Stimulated activated CD4-positive, alpha-beta T cell treated with anti-CD3 and anti-CD28 coated beads, Interleukin-4, amount 100 ng/mL, for 48 hours (primary cell): ENCODE measurements around the gene RMDN3.

Source experiments
- DNase-seq, 2 donors: peaks; one replicate each; pipeline ENCODE4 v3.0.0-alpha.2; 2020; ENCODE audit warnings: low read depth in 2 of 2

Gene RMDN3

GRCh38 chr15:40747685-40748631, 7.1 kb downstream of the RMDN3 start:
- no peak for DNase-seq

- no peak for DNase-seq
Measured at GRCh38 chr15:40746916-40747418, 8.1 kb downstream of the RMDN3 start.

- no peak for DNase-seq
Measured at GRCh38 chr15:40744815-40745152, 10.3 kb downstream of the RMDN3 start.

GRCh38 chr15:40743921-40744814, 10.9 kb downstream of the RMDN3 start:
- DNase-seq, result peak; percentile 39 to 50

- no peak for DNase-seq
Measured at GRCh38 chr15:40743485-40743901, 11.6 kb downstream of the RMDN3 start.

GRCh38 chr15:40739854-40740253, 15.2 kb downstream of the RMDN3 start:
- DNase-seq, result no peak

GRCh38 chr15:40739047-40739446, 16.0 kb downstream of the RMDN3 start:
- DNase-seq, result no peak

- no peak for DNase-seq
Measured at GRCh38 chr15:40737048-40737447, 18.0 kb downstream of the RMDN3 start.

- no peak for DNase-seq
Measured at GRCh38 chr15:40736575-40736974, 18.5 kb downstream of the RMDN3 start.

- no peak for DNase-seq
Measured at GRCh38 chr15:40731034-40731433, 24.0 kb downstream of the RMDN3 start.

GRCh38 chr15:40723919-40724318, 31.1 kb downstream of the RMDN3 start:
- DNase-seq, result no peak

GRCh38 chr15:40722934-40723333, 32.1 kb downstream of the RMDN3 start:
- DNase-seq, result no peak

- DNase-seq, result no peak
Measured at GRCh38 chr15:40722354-40722753, 32.7 kb downstream of the RMDN3 start.

GRCh38 chr15:40721701-40722100, 33.4 kb downstream of the RMDN3 start:
- no peak for DNase-seq

GRCh38 chr15:40716165-40716564, 38.9 kb downstream of the RMDN3 start:
- DNase-seq, result no peak

- no peak for DNase-seq
Measured at GRCh38 chr15:40714144-40714543, 40.9 kb downstream of the RMDN3 start.

GRCh38 chr15:40706121-40706520, 48.9 kb downstream of the RMDN3 start:
- DNase-seq, result no peak

GRCh38 chr15:40702077-40702476, 53.0 kb downstream of the RMDN3 start:
- no peak for DNase-seq

- DNase-seq, result no peak
Measured at GRCh38 chr15:40697916-40698315, 57.1 kb downstream of the RMDN3 start.

- no peak for DNase-seq
Measured at GRCh38 chr15:40696228-40696627, 58.8 kb downstream of the RMDN3 start.

GRCh38 chr15:40695469-40695890, 59.6 kb downstream of the RMDN3 start:
- DNase-seq, result no peak

- DNase-seq, result peak; percentile 89 to 91
Measured at GRCh38 chr15:40694688-40695468, 60.2 kb downstream of the RMDN3 start, which contains the start of gene RAD51. TSS of gene RAD51 (plus strand) at chr15:40695174. CDS start at chr15:40698759, 3,585 bp downstream.
